NCI-H2196 treated with DMSO at 0.1 percent for 48 hours (cell line): ENCODE data around the gene ARPC4.

Source experiments
- DNase-seq: peaks from one replicate; lab custom pipeline; 2025; ENCODE audit not compliant: unreplicated experiment; lab: John Stamatoyannopoulos, UW

Gene ARPC4

DNA sequence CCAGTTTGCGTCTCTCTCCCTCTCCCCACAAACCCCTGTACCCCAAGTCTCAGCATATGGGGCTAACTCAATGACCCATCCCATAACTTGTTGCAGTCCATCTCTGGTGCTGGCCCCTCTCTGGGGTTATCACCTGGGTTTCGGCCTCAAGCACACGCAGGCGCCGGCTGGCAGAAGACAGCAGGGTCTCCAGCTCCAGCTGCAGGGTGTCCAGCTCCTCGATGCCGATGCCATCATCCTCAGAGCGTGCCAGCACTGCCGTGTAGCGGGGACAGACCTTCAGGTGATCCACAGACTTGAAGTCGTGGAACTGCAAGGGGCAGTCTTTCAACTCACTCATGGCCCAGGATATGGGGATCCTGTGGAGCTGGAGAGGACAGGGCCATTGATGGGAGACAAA, 1.8 kb upstream of the ARPC4 start:
- DNase-seq = no peak

DNA sequence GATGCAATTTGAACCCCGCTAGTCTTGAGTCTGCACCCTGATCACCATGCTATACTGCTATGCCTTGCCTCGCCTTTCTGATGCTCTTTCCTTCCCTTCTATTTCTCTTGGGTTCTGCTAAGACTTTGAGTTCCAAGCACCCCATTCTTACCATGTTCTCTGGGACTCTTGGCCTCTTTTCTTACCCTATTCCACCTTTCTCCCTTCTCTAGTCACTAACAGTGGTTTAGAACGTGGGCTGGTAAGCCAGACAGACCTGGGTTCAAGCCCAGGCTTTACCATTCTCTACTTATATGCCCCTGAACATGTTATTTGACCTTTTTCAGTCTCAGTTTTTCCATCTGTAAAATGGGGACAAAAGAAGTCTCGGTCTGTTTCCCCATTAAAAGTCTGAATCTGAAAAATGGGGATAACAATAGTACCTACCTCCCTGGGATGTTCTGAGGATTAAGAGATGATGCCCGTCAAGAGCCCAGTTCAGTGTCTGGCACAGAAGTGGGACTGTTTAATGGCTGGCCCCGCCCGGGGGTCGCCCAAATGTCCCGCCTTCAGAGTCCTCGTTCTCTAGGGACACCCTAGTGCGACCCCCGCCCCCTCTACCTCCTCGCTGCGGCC, 985 bp upstream of the ARPC4 start:
- DNase-seq = no peak

DNA sequence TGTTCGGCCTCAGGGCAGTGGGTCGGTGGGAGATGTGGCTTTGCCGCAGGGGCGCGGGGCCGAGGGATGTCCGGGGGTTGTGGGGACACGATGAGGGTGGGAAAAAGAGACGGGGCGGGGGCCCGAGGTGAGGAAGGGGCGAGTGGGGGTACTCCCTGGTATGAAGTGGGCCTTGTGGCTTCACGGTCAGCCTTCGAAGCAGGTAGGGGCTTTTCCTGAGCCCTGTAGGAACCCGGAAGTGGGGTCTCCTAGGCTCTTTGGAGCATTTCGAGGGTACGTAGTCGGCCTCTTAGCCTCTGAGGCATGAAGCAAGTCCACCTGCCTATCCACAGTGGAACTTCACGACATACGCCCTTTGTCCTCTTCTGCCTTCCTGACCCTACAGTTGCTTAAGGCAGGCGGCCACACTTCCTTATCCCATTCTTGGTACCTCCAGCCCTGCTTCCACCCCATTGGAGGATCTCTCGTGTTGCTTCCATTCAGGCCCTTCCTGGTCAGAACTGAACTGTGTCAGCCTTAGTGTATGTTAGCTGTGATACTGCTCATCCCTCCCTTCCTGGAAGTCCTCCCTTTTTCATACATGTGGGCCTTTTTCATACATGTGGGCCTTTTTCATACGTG, 389 bp downstream of the ARPC4 start:
- no peak for DNase-seq

DNA sequence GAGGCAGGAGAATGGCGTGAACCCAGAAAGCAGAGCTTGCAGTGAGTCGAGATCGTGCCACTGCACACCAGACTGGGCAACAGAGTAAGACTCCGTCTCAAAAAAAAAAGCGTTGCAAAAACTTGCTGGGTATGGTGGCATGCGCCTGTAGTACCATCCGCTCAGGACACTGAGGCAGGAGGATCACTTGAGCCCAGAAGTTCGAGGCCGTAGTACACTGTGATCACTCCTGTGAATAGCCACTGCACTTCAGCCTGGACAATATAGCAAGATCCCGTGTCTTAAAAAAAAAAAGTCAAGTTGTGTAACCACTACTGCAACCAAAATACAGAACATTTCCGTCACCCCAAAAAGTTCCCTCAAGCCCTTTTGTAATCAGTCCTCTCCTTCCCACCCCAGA, 1.5 kb downstream of the ARPC4 start:
- DNase-seq = no peak

GRCh38 chr3:9795207-9795606, 2.3 kb downstream of the ARPC4 start:
- DNase-seq = no peak

DNA sequence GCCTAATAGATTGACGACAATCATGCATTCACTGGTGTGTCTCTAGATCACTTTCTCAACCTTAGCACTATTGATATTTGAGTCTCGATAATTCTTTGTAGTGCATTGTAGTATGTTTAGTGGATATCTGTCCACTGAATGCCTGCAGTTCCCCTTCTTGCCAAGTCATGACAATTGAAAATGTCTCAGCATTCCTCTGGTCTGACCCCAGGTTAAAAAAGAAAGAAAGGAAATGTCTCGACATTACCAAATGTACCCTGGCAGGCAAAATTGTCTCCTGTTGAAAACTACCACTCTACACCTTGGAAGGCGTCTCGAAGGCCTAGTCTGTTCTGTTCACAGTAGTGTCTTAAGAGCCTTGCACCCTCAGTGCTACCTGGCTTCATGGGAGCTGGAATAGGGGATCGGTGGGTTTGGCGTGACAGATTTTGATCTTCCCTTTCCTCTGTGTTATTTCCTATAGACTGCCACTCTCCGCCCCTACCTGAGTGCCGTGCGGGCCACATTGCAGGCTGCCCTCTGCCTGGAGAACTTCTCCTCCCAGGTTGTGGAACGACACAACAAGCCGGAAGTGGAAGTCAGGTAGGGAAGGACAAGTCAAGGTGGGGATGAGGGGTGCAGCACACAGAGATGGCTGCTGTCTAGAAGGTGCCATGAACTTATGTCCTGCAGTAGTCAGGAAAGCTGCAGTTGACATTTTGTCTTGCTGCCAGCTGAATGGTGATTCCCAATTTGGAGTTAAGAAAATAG, 4.5 kb downstream of the ARPC4 start:
- no peak for DNase-seq

GRCh38 chr3:9800529-9800928, 7.6 kb downstream of the ARPC4 start:
- DNase-seq = no peak

- no peak for DNase-seq
These were observed 10.6 kb downstream of the ARPC4 start for GRCh38 chr3:9803494-9803893.

DNA sequence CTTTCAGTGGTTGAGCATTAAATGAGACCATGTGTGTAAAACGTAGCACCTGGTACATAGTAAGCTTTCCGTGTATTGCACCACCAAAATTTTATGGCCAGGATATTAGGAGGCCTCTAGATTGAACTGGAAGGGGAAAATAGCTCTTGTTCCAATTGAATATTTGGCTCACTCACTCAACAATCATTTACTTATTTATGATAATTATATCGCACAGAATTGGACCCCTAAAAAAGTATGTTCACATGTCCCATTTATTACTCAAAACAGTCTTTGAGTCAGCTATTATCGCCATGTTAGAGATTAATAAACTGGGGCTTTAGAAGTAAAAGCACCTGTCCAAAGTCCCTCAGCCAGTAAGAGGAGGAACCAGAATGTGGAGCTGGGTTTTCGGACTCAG, 12.1 kb downstream of the ARPC4 start:
- DNase-seq = no peak

DNA sequence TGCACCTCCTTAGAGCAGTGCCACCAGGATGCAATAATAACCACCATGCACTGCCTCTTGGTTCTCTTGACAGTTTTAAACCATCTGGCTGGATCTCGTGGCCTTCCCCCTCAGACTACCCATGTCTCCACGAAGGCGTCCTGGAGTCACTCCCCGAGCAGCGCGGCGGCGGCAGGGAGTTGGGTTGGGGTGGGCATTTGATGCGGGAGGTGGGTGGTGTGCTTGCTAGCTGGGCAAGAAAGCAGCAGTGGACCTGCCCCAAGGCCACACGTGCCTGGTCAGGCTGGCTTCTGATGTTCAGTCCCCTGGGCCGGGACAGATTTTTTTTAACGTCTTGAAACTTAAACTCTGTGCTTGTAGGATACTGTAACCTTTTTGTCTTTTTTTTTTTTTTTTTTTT, 13.3 kb downstream of the ARPC4 start:
- no peak for DNase-seq

DNA sequence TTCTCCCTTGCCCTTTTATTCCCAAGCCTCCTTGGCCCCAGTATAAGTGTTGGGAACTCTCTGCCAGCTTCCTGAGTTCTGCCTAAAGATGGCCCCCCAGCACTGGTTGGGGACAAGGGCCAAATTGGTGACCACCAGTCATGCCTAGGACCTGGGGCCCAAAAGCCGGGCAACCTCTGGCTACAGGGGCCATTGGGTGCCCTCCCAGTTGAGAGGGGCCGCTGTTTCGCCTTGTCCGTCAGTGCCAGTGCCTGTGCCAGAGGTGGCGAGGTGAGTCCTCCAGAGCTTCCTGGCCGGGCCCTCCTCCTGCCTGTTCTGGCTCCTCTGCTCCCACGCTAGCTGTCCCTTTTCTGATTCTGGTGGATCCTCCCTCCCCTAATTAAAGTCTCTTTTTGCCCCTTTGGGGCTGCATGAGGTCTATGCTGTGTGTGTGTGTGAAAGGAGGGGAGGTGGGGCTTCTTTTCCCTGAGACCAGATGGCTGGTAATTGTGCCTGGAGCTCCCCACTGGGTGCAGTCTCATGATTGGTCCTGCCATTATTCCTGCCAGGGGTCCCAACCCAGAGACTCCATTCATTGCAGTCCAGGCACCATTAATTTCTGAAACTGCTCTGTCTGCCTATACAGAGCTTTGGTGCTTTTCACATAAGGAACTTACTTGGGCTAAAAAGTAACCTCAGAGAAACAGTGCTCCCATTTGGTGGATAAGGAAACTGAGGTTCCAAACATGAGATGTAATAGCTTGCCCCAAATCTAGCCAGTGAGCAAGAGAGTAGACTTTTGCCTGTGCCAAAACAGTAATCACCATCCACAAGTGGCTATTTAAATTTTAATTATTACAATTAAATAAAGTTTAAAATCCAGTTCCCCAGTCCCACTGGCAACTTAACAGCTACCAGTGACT, 14.1 kb downstream of the ARPC4 start:
- DNase-seq = no peak

DNA sequence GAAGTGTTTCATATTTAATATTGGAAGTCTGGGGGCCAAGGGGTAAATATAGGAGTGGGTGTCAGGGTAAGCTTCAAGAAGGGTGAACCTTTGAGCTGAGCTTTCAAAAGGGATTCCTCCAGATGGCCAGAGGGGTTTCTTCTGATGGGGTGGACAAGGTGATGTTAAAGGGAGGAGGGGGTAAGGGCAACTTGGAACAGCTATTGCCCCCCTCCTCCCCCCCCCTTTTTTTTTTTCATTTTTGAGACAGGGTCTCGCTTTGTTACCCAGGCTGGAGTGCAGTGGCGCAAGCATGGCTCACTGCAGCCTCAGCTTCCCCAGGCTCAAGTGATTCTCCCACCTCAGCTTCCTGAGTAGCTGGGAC, 15.1 kb downstream of the ARPC4 start:
- DNase-seq = no peak

DNA sequence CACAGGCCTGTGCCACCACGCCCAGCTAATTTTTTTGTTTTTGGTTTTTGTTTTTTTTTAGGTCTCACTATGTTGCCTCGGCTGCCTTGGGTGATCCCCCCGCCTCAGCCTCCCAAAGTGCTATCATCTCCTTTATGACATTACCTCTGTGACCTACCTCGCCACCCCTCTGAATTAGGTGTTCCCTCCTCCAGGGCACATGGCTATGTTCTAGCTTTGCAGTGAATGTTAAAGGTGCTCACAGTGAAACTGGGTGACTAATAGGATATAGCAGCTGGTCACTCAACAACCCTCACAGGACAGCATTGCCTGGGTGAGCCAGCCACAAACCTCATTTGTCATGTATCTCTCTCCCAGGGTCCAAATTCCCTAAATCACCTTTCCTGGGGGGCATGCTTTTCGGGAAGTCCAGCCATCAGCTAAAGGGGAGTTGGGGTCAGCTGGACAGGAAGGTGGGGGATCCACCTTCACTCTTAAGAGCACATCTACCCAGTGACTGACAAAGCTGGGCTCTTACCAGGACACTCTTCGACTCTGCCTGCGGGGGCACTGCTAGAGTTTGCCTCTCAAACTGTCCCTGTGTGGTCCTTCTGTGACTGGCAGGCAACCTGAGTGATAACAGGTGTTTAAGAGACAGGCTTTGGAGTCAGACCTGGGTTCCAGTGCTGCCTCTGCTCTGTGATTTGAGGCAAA, 15.6 kb downstream of the ARPC4 start:
- peak; percentile 6 for DNase-seq

DNA sequence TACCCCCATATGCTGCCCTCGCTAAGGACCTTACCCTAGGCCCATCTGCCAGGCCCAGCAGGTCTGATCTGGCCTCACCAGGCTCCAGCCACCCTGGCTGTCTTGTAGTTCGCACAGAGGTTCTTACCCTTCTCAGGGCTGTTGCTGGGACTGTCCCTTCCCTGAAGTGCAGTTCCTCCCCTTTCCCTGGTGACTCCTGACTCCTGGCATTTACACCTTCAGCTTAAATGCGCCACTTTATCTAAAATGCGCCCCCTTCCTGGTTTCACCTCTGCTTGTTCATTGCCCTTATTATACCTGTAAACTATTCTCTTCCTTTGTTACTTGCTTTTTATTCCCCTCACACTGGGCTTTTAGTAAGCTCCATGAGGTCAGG, 16.3 kb downstream of the ARPC4 start:
- DNase-seq = no peak

DNA sequence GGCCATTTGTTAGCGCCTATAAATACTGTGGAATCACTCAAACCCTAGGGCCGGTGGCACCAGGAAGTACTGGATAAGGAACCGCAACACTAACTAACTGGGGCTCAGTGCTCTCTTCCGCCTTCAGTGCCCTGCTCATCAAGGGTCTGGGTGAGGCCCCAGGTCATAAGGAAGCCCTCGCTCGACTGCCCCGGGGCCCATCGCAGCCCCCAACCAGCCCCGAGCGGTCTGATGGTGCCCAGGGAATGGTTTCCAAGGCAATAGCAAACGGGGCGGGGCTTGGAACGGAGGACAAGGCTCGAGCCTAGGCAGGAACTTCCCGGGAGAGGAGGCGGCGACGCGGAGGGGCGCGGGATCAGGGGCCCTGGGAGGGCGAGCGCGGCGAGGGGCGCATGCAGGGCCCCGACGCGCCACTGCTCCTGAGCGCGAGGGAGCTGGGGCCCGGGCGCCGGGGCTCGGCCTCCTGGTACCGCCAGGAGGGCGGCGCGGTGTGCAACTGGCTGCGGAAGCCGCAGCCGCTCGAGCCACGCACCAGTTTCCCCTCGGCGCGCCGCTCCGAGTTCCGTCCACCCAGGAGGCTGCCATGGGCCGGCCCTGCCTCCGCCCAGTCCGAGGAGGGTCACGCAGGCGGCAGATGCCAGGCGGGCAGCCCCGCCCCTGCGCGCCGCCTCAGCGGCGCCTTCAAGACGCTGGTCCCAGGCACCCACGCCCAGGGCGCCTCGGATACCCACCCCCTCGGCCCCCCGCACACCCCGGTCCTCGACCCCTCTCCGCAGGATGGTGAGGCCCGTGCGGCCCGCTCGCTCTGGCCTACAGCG, 16.9 kb downstream of the ARPC4 start, which contains the start of gene TTLL3:
TTLL3 (plus strand) TSS at position 648 of the 818 bp plus-strand sequence. CDS start 400 bp downstream, outside the sequence.
- DNase-seq = peak; percentile 4

DNA sequence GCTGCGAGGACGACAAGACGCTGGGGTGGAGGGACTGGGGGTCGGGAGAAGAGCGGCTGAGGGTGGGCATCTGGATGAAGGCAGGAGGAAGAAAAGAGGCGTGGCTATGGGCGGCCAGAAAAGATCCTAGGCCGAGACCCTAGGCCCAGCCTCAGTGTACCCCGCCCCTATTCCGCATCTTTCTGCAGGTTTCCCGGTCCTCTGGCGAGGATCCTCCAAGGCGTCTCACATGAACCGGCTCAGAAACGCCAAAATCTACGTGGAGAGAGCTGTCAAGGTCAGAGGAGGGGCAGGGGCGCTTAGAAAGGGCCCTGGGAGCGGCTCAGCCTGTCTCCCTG, 17.5 kb downstream of the ARPC4 start:
- DNase-seq = no peak

DNA sequence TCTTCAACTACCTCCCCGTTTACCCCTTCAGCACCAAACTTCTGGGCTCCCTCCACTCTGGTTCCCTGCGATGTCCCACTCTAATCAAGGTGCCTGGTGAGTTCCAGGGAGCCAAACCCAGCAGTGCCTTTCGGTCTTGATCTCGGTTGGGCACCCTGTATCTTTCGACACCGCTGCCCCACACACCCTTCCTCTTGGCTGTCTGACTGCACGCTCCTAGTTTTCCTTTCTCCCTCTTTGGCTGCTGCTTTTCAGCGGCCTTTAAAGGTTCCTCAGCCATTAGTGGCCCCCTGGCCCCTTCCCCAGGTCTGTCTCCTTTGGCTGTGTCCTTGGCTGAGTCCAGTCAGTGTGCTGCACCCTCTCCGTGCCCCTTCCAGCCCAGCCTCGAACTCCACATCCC, 18.0 kb downstream of the ARPC4 start:
- no peak for DNase-seq

DNA sequence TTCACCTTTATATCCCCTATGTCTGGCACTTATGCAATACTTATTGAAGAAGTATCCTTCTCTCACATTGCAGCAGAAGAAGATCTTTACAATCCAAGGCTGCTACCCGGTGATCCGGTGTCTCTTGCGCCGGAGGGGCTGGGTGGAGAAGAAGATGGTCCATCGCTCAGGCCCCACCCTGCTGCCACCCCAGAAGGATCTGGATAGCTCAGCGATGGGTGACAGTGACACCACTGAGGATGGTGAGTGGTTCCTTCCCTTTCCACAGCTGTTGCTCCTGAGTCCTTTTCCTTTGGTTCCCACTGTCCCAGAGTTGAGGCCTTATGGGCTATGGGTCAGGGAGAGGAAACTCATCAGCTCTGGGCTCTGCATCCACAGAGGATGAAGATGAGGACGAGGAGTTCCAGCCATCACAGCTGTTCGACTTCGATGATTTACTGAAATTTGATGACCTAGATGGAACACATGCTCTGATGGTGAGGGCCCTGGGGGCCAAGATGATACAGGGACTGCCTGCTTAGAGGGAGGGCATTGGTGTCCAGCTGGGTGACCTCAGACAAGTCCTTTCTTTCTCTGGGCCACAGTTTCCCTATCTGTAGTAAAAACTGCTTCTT, 20.1 kb downstream of the ARPC4 start:
- no peak for DNase-seq

GRCh38 chr3:9815986-9816385, 23.1 kb downstream of the ARPC4 start:
- DNase-seq = no peak

DNA sequence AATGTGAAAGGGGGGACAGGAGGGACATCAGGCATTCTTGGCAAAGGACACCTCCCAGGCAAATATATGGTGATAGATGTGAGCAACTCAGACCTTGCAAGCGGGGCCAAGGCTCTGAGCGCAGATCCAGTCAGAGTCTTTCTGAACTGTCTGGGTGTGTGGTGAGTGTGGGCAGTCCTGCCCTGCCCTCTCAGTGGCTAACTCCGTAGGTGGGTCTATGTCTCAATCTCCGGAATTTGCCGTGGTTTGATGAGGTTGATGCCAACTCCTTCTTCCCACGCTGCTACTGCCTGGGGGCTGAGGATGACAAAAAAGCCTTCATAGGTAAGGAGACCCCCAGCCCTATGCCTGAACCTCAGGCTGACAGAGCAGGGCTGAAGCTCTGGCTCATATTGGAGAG, 24.6 kb downstream of the ARPC4 start:
- DNase-seq = no peak
